GM23338 (cell line): ENCODE measurements around the gene MYO1D. TPM values are rescaled to one million over a fixed set of nuclear protein-coding genes. Genes with fewer than 3 reads are reported as not detected.

Experiments used
- CREB1 ChIP-seq: fragments of 250-450 bp; sonication (Bioruptor Pico); IDR thresholded peaks from 2 replicates; pipeline ENCODE4 v1.5.0; 2020; ENCODE audit warnings: low read depth, mild to moderate bottlenecking, moderate library complexity
- ETS1 ChIP-seq: IDR thresholded peaks from 2 replicates; pipeline ENCODE4 v1.6.1; 2016; ENCODE audit warnings: antibody characterized with exemption
- EZH2phosphoT487 ChIP-seq: fragments of 200-600 bp; sonication (generic); IDR thresholded peaks from one replicate; pipeline ENCODE4 v1.8.1; 2018; ENCODE audit warnings: antibody characterized with exemption; ENCODE audit not compliant: unreplicated experiment
- POLR2AphosphoS5 ChIP-seq: IDR thresholded peaks from 2 replicates; pipeline ENCODE4 v1.6.1; 2016; ENCODE audit warnings: antibody characterized with exemption, low read depth
- ZNF114 ChIP-seq: fragments of 250-450 bp; sonication (Bioruptor Pico); IDR thresholded peaks from 2 replicates; pipeline ENCODE4 v1.5.0; 2020; ENCODE audit warnings: mild to moderate bottlenecking, moderate library complexity
- ZNF462 ChIP-seq: fragments of 250-450 bp; sonication (Bioruptor Pico); IDR thresholded peaks from 2 replicates; pipeline ENCODE4 v1.5.0; 2020; ENCODE audit warnings: mild to moderate bottlenecking, moderate library complexity
- polyA plus RNA-seq: library from polyadenylated mRNA; unstranded; fragments of >200 nt; fragmentation: Nextera tagmentation; extraction: Ambion mirVana; gene quantifications from 2 replicates; pipeline ENCODE4 v1.2.1, GENCODE V29; 2016
- total RNA-seq: library from RNA; depleted of rRNA; stranded (reverse); fragments of >200 nt; shearing (Covaris generic); gene quantifications from 2 replicates; pipeline ENCODE4 v1.2.3, GENCODE V29; 2014
- TF ChIP-seq, protein P1 (sequence below): IDR thresholded peaks from one replicate; pipeline ENCODE4 v1.6.1; 2018; ENCODE audit warnings: antibody characterized with exemption; ENCODE audit not compliant: unreplicated experiment

Gene MYO1D
- total and polyA plus RNA-seq, 2 experiments from 2014 or later: 8.6 to 28.6 TPM

GRCh38 chr17:32684087-32684958 is 192.6 kb downstream of the MYO1D start (continued):
- no peak for TF ChIP-seq ZNF462 (CRISPR knock-in tag)
- no peak for TF ChIP-seq EZH2phosphoT487
- TF ChIP-seq POLR2AphosphoS5: no peak
- TF ChIP-seq ZNF114: no peak
- TF ChIP-seq, protein P1, sequence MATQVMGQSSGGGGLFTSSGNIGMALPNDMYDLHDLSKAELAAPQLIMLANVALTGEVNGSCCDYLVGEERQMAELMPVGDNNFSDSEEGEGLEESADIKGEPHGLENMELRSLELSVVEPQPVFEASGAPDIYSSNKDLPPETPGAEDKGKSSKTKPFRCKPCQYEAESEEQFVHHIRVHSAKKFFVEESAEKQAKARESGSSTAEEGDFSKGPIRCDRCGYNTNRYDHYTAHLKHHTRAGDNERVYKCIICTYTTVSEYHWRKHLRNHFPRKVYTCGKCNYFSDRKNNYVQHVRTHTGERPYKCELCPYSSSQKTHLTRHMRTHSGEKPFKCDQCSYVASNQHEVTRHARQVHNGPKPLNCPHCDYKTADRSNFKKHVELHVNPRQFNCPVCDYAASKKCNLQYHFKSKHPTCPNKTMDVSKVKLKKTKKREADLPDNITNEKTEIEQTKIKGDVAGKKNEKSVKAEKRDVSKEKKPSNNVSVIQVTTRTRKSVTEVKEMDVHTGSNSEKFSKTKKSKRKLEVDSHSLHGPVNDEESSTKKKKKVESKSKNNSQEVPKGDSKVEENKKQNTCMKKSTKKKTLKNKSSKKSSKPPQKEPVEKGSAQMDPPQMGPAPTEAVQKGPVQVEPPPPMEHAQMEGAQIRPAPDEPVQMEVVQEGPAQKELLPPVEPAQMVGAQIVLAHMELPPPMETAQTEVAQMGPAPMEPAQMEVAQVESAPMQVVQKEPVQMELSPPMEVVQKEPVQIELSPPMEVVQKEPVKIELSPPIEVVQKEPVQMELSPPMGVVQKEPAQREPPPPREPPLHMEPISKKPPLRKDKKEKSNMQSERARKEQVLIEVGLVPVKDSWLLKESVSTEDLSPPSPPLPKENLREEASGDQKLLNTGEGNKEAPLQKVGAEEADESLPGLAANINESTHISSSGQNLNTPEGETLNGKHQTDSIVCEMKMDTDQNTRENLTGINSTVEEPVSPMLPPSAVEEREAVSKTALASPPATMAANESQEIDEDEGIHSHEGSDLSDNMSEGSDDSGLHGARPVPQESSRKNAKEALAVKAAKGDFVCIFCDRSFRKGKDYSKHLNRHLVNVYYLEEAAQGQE: no peak
- no peak for TF ChIP-seq CREB1 (CRISPR knock-in tag)
- TF ChIP-seq ETS1: no peak
